Measurements from ENCODE around the gene LRMDA.

LRMDA gene

DNA sequence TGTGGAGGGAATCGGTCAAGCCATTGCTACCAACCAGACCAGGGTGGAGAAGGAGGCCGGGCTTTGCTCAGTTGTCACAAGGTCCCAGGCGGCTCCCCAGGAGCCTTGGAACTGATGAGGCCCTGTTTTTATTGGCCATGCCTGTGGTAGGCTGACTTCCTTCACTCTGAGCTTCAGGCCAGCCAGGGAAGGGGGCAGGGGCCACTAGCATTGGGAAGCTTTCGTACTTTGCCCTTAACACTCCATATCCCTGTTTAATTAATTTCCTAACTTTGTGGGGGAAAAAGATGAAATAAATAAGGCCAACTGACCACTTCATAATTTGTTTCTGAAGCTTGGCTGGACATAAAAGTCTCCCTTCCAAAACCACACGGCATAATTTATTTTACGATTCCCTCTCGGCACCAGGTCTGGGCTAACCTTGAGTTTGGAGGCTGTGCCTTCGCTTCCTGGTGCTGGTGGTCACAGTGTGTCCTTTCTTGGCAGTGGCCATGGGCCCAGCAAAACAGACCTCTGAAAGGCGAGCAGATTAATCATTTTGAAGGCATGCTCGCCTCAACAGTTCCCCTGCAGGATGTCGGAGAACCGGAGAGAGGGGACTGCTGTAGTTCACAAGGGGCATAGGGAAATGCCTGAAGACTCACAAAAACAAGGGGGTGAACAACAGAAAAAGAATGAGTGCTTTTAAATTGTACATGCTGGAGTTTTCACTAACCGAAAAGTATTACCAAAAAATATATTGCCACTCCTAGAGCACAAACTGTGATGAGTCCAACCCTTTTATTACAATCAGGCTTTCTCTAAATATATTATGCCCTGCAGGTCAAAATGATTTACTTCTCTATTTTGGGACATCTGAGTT, 966.0 kb downstream of the LRMDA start:
- peaks cover 6% of the 10 kb centered on the region for H3K9me3 Mint-ChIP-seq
- H3K27me3 Mint-ChIP-seq (ENCODE audit: low read depth), result no peaks in the 10 kb centered on the region
- peaks cover 43% of the 10 kb centered on the region for H3K4me1 Mint-ChIP-seq
- H3K4me3 Mint-ChIP-seq, result peak overlapping the region in 2 of 3 experiments; percentile 22 to 29
- H3K36me3 Mint-ChIP-seq (ENCODE audit: low read depth), result no peaks in the 10 kb centered on the region
- TF ChIP-seq, protein P1, sequence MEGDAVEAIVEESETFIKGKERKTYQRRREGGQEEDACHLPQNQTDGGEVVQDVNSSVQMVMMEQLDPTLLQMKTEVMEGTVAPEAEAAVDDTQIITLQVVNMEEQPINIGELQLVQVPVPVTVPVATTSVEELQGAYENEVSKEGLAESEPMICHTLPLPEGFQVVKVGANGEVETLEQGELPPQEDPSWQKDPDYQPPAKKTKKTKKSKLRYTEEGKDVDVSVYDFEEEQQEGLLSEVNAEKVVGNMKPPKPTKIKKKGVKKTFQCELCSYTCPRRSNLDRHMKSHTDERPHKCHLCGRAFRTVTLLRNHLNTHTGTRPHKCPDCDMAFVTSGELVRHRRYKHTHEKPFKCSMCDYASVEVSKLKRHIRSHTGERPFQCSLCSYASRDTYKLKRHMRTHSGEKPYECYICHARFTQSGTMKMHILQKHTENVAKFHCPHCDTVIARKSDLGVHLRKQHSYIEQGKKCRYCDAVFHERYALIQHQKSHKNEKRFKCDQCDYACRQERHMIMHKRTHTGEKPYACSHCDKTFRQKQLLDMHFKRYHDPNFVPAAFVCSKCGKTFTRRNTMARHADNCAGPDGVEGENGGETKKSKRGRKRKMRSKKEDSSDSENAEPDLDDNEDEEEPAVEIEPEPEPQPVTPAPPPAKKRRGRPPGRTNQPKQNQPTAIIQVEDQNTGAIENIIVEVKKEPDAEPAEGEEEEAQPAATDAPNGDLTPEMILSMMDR (IDR thresholded peaks at IDR 0.05; ENCODE audit: unreplicated experiment in 3 of 3), result no peak
- peak overlapping the region; percentile 91 to 96 (median 95) for H3K27ac Mint-ChIP-seq

DNA sequence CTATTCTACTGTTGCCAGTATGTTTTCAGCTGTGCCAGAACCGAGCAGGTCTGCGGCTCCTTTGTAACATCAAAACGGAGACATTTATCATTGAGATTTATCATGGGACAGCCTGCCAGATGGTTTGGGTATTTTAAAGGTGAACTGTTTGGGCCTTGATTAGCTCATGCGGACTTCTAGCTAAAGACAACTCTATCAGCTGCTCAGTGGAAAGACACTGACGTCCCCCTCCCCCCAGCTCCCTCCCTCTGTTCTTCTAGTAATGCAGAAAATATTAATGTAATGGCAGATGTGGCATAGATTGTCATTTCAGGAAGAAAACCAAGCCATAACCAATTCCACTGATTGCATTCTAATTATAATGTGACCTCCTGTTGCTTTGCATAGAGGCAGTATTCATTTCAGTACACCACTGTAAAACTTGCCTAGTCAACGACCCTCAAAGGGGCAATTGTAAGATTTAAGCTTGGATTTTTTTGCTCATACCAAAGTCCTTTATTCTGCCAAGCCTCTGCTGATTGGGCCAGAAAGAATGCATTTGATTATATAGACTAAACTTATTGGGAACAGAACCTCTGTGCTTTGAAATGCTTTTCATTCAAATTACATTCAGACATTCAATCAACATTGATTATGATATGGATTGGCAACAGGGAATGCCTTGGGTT, 966.8 kb downstream of the LRMDA start:
- Mint-ChIP-seq H3K9me3 (peaks cover 6% of the 10 kb centered on the region), H3K36me3 (ENCODE audit: low read depth) (no peaks in the 10 kb centered on the region), H3K27ac (peak overlapping the region; percentile 91 to 96 (median 95)), H3K4me3 (no peak overlapping the region), H3K4me1 (peaks cover 43% of the 10 kb centered on the region), H3K27me3 (ENCODE audit: low read depth) (no peaks in the 10 kb centered on the region)
- TF ChIP-seq, protein P1 (IDR thresholded peaks at IDR 0.05; ENCODE audit: unreplicated experiment in 3 of 3), result no peak

- Mint-ChIP-seq H3K4me3 (no peak overlapping the region), H3K27me3 (ENCODE audit: low read depth) (no peaks in the 10 kb centered on the region), H3K36me3 (ENCODE audit: low read depth) (peaks cover 3% of the 10 kb centered on the region), H3K4me1 (peaks cover 43% of the 10 kb centered on the region), H3K9me3 (peaks cover 9% of the 10 kb centered on the region), H3K27ac (peak overlapping the region; percentile 35 to 62 (median 40))
- TF ChIP-seq, protein P1 (IDR thresholded peaks at IDR 0.05; ENCODE audit: unreplicated experiment in 3 of 3), result no peak
These were observed 967.8 kb downstream of the LRMDA start for GRCh38 chr10:76399226-76399625.

DNA sequence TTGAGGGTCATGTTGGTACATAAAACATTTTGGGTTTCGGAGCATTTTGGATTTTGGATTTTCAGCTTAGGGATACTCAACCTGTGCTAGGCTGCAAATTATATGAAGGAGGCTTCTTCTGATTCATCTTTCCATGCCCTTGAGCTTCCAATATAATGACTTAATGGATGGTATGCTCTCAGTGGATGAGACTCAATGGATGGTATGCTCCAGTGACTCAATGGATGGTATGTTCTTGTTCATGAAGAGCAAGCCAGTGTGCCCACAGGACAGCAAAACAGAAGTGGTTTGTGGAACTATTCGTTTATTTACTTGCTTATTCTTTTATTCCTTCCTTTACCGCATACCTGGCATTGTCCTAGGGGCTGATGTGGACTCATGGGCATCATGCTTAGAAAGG, 969.6 kb downstream of the LRMDA start:
- Mint-ChIP-seq H3K27me3 (ENCODE audit: low read depth) (no peaks in the 10 kb centered on the region), H3K4me3 (no peak overlapping the region), H3K9me3 (peaks cover 16% of the 10 kb centered on the region), H3K4me1 (peaks cover 46% of the 10 kb centered on the region), H3K27ac (no peak overlapping the region), H3K36me3 (ENCODE audit: low read depth) (peaks cover 17% of the 10 kb centered on the region)
- TF ChIP-seq, protein P1 (IDR thresholded peaks at IDR 0.05; ENCODE audit: unreplicated experiment in 3 of 3), result no peak

DNA sequence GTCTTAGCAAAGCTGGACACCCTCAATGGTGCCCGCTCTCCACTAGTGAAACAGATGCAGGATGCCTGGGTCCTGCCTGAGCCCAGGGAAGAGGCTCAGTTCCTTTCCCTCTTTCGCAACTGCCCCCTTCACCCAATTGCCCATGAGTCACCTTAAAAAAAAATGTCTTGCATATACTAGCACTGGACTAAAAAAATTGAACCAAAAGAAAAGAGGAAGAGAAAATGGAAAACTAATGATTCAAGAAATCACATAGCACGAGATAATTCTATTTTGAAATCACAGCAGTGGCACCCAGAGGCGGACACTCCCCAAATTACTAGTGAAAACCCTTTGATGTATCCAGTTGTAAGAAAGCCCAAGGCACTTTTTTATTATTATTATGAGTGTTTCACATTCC, 972.5 kb downstream of the LRMDA start:
- peaks cover 44% of the 10 kb centered on the region for H3K4me1 Mint-ChIP-seq
- no peaks in the 10 kb centered on the region for H3K27me3 Mint-ChIP-seq (ENCODE audit: low read depth)
- H3K9me3 Mint-ChIP-seq, result peaks cover 16% of the 10 kb centered on the region
- TF ChIP-seq, protein P1 (IDR thresholded peaks at IDR 0.05; ENCODE audit: unreplicated experiment in 3 of 3), result no peak
- peak overlapping the region in 1 of 3 experiments; percentile 18 for H3K27ac Mint-ChIP-seq
- no peak overlapping the region for H3K4me3 Mint-ChIP-seq
- peaks cover 17% of the 10 kb centered on the region for H3K36me3 Mint-ChIP-seq (ENCODE audit: low read depth)
